ENCODE measurements around the gene OR14I1. TPM values are rescaled to one million over a fixed set of nuclear protein-coding genes. Genes with fewer than 3 reads are reported as not detected.

Gene OR14I1
- total RNA-seq = not detected in 2 replicates

DNA sequence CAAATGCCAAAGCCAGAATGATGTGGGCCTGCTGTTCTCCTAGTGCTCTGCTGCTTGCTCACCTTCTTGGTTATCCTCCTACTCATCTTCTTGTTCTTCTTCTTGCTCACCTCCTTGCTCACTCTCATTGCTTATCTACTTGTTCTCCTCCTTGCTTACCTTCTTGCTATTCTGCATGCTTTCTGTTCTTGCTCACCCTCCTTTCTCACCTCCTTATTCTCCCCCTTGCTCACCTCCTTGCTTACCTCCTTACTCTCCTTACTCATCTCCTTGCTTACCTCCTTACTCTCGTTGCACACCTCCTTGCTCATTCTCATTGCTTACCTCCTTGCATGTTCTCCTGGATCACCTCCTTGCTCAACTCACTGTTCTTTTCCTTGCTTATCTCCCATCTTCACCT, at the start of gene OR14I1:
TSS of gene OR14I1 (minus strand) at position 53 of the 400 bp plus-strand sequence.

DNA sequence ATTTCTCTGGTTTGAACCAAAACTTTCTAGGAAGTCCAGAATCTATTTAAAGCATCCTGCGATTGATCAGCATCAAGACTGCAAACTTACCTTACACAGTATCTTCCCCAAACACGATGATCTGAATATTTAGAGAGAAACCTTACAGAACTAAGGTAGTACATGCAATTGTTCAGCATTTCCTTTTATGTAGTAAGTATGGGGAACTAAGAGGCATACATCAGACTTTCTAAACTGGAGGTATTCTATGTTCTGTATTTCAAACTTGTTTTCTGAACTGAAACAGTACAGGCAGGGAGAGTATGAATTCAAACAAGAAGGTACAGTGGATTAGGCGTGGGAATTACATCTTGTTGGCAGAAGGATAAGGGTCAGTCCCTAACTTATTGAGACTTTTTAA, 47.2 kb downstream of the OR14I1 start, which contains the start of gene OR2T27:
TSS of gene OR2T27 (minus strand) at position 175 of the 400 bp plus-strand sequence. CDS start 4,644 bp downstream, outside the sequence.

Other genes with a start within 250 kb of the OR14I1 start
- not detected in 2 replicates for gene OR2T3, start 229.4 kb downstream of the OR14I1 start, total RNA-seq
- gene OR2T5, start 214.2 kb downstream of the OR14I1 start, total RNA-seq = not detected in 2 replicates
- gene OR2G6, start 194.7 kb downstream of the OR14I1 start, total RNA-seq = not detected in 2 replicates
- gene OR2T29, start 140.0 kb downstream of the OR14I1 start, total RNA-seq = not detected in 2 replicates
- not detected in 2 replicates for gene OR2T34, start 128.0 kb downstream of the OR14I1 start, total RNA-seq
- gene OR2T10, start 105.1 kb downstream of the OR14I1 start, total RNA-seq = not detected in 2 replicates
- not detected in 2 replicates for gene OR2T11, start 67.7 kb downstream of the OR14I1 start, total RNA-seq
- gene OR2T35, start 57.5 kb downstream of the OR14I1 start, total RNA-seq = not detected in 2 replicates
- not detected in 2 replicates for gene OR2T27, start 47.2 kb downstream of the OR14I1 start, total RNA-seq
- not detected in 2 replicates for gene LYPD8, start 53.0 kb upstream of the OR14I1 start, total RNA-seq
- gene SH3BP5L, start 123.1 kb upstream of the OR14I1 start, total RNA-seq = 20.9 and 22.9 TPM in 2 replicates
- 26.1 and 27.6 TPM in 2 replicates for gene ZNF672, start 135.5 kb upstream of the OR14I1 start, total RNA-seq
- gene ZNF692, start 156.3 kb upstream of the OR14I1 start, total RNA-seq = 29.3 and 41.3 TPM in 2 replicates
- 1.8 and 4.7 TPM in 2 replicates for gene PGBD2, start 203.5 kb upstream of the OR14I1 start, total RNA-seq